KMS-11 (cell line): Measurements from ENCODE around the gene TOP3B.

Source experiments
- H2AFZ ChIP-seq: fragments of 200-600 bp; sonication (generic); 2 replicates; pipeline ENCODE4 v1.6.1; 2016; ENCODE audit warnings: antibody characterized with exemption, mixed run types, low read depth
- H3K27ac ChIP-seq: fragments of 200-600 bp; sonication (generic); 2 replicates; pipeline ENCODE4 v1.6.1; 2016; ENCODE audit warnings: mild to moderate bottlenecking, mixed run types
- H3K27me3 ChIP-seq: fragments of 200-600 bp; sonication (generic); 2 replicates; pipeline ENCODE4 v1.6.1; 2017; ENCODE audit warnings: mild to moderate bottlenecking, low read depth, mixed run types, moderate library complexity; ENCODE audit not compliant: insufficient read depth
- H3K36me3 ChIP-seq: fragments of 200-600 bp; sonication (generic); 2 replicates; pipeline ENCODE4 v1.6.1; 2017; ENCODE audit warnings: mild to moderate bottlenecking, mixed run types; ENCODE audit not compliant: insufficient read depth
- H3K4me1 ChIP-seq: fragments of 200-600 bp; sonication (generic); 2 replicates; pipeline ENCODE4 v1.6.1; 2016; ENCODE audit warnings: mild to moderate bottlenecking, low read depth, mixed run types; ENCODE audit not compliant: poor library complexity, severe bottlenecking
- H3K4me2 ChIP-seq: fragments of 200-600 bp; sonication (generic); 2 replicates; pipeline ENCODE4 v1.7.0; 2016; ENCODE audit warnings: mild to moderate bottlenecking, mixed run types
- H3K4me3 ChIP-seq: fragments of 200-600 bp; sonication (generic); IDR thresholded peaks from 2 replicates; pipeline ENCODE4 v1.6.1; 2017; ENCODE audit warnings: low read depth, low read length, mixed read lengths; ENCODE audit not compliant: insufficient read depth
- H3K79me2 ChIP-seq: fragments of 200-600 bp; sonication (generic); 2 replicates; pipeline ENCODE4 v1.6.1; 2016; ENCODE audit warnings: low read depth, mixed run types; ENCODE audit not compliant: insufficient read depth
- H3K9ac ChIP-seq: fragments of 200-600 bp; sonication (generic); 2 replicates; pipeline ENCODE4 v1.6.1; 2016; ENCODE audit warnings: mild to moderate bottlenecking, mixed run types
- H4K20me1 ChIP-seq: fragments of 200-600 bp; sonication (generic); 2 replicates; pipeline ENCODE4 v1.6.1; 2016; ENCODE audit warnings: mild to moderate bottlenecking, mixed run types; ENCODE audit not compliant: insufficient read depth
- CTCF ChIP-seq: fragments of 200-600 bp; sonication (generic); conservative IDR thresholded peaks from 2 replicates; pipeline ENCODE4 v1.6.1; 2017; ENCODE audit warnings: low read depth, mild to moderate bottlenecking, antibody characterized with exemption, low read length, moderate library complexity, mixed read lengths

The TOP3B gene

GRCh38 chr22:21963286-21963685 lies 19.3 kb downstream of the TOP3B start:
- H3K9ac ChIP-seq: no peak overlapping the region
- H2AFZ ChIP-seq: no peak overlapping the region
- H3K36me3 ChIP-seq: no peaks in the 10 kb centered on the region

GRCh38 chr22:21962655-21962949 lies 20.0 kb downstream of the TOP3B start:
- H3K79me2 ChIP-seq: no peaks in the 10 kb centered on the region
- H3K27me3 ChIP-seq: no peaks in the 10 kb centered on the region
- no peak overlapping the region for H3K4me2 ChIP-seq
- TF ChIP-seq CTCF: no peak
- H3K4me3 ChIP-seq: no peak overlapping the region
- no peak overlapping the region for H3K27ac ChIP-seq
- no peak overlapping the region for H3K9ac ChIP-seq
- no peak overlapping the region for H2AFZ ChIP-seq
- H3K36me3 ChIP-seq: no peaks in the 10 kb centered on the region
- no peaks in the 10 kb centered on the region for H3K4me1 ChIP-seq
- no peaks in the 10 kb centered on the region for H4K20me1 ChIP-seq

More at GRCh38 chr22:21963286-21963685, 19.3 kb downstream of the TOP3B start:
- Histone ChIP-seq H3K4me2 (no peak overlapping the region), H3K79me2 (no peaks in the 10 kb centered on the region), H3K4me3 (no peak overlapping the region), H4K20me1 (no peaks in the 10 kb centered on the region), H3K27ac (no peak overlapping the region), H3K4me1 (no peaks in the 10 kb centered on the region), H3K27me3 (no peaks in the 10 kb centered on the region)
- no peak for TF ChIP-seq CTCF

GRCh38 chr22:21961886-21962654 lies 20.5 kb downstream of the TOP3B start:
- Histone ChIP-seq H3K4me1 (no peaks in the 10 kb centered on the region), H3K9ac (no peak overlapping the region), H3K27ac (no peak overlapping the region), H2AFZ (no peak overlapping the region), H4K20me1 (no peaks in the 10 kb centered on the region), H3K27me3 (no peaks in the 10 kb centered on the region), H3K4me3 (no peak overlapping the region), H3K4me2 (no peak overlapping the region), H3K79me2 (no peaks in the 10 kb centered on the region), H3K36me3 (no peaks in the 10 kb centered on the region)
- TF ChIP-seq CTCF: no peak

- no peaks in the 10 kb centered on the region for H3K79me2 ChIP-seq
- H3K9ac ChIP-seq: no peak overlapping the region
- H3K4me2 ChIP-seq: no peak overlapping the region
- TF ChIP-seq CTCF: no peak
- H3K36me3 ChIP-seq: no peaks in the 10 kb centered on the region
- H3K27me3 ChIP-seq: no peaks in the 10 kb centered on the region
- no peak overlapping the region for H3K4me3 ChIP-seq
- H2AFZ ChIP-seq: no peak overlapping the region
- no peaks in the 10 kb centered on the region for H3K4me1 ChIP-seq
- no peaks in the 10 kb centered on the region for H4K20me1 ChIP-seq
- no peak overlapping the region for H3K27ac ChIP-seq
These were observed 21.3 kb downstream of the TOP3B start for GRCh38 chr22:21961127-21961867.
